ENCODE data around the gene PLCB1.
"Not testable (repeated sequence)": the region's sequence is repeated elsewhere in the genome, so short reads cannot be mapped to it uniquely, and the experiment has no call there.

Gene PLCB1

DNA sequence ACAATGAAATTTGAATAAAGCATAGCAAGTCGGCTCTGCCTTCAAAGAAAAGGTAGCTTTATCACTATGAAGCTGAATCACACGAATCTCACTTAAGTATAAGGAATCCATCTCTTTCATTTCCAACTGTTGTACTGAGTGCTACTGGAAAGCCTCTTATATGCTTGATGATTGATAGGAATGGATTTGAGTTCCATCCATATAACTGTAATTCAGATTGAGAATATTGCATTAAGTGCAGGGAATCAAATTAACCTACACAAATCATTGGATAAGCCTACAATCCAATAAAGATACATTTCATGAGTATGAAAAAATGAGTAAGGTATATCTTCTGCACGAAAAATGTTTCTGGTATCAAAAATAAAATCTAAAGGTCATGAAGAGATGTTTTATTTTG, 492.0 kb downstream of the PLCB1 start:
- H3K27me3 ChIP-seq (ENCODE audit: control insufficient read depth, insufficient read depth, low read length): no peaks in the 10 kb centered on the region
- H3K9ac ChIP-seq (ENCODE audit: low read length): no peak overlapping the region
- H3K9me3 ChIP-seq (ENCODE audit: control insufficient read depth, insufficient read depth, low read depth, low read length): no peaks in the 10 kb centered on the region
- no peaks in the 10 kb centered on the region for H3K36me3 ChIP-seq (ENCODE audit: control insufficient read depth, insufficient read depth, low read length)
- no peak overlapping the region for H3K27ac ChIP-seq (ENCODE audit: low read depth, low read length)
- no peak overlapping the region for H3K4me3 ChIP-seq (ENCODE audit: low read depth, low read length)
- H3K4me1 ChIP-seq (ENCODE audit: control insufficient read depth, insufficient read depth, low read length): no peaks in the 10 kb centered on the region

DNA sequence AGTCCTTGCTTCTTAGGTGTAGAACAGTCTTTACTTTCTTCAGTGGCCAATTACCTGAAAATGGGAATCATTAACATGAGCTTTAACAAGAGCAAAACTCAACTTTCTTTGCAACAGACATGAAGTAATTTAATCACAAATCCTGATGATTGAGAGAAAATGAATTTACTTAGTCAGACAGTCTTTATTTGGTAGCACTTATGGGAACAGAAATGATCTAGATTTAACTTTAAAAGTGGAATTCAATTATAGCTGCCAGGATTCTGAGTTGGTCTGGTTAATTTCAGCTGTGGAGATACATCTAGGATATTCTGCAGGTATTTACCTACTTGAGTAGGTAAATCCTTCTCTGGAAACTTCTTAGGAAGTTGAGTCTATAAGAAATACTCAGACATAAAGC, 492.6 kb downstream of the PLCB1 start:
- no peaks in the 10 kb centered on the region for H3K9me3 ChIP-seq (ENCODE audit: control insufficient read depth, insufficient read depth, low read depth, low read length)
- H3K36me3 ChIP-seq (ENCODE audit: control insufficient read depth, insufficient read depth, low read length): no peaks in the 10 kb centered on the region
- H3K4me3 ChIP-seq (ENCODE audit: low read depth, low read length): no peak overlapping the region
- no peaks in the 10 kb centered on the region for H3K4me1 ChIP-seq (ENCODE audit: control insufficient read depth, insufficient read depth, low read length)
- H3K27ac ChIP-seq (ENCODE audit: low read depth, low read length): no peak overlapping the region
- no peaks in the 10 kb centered on the region for H3K27me3 ChIP-seq (ENCODE audit: control insufficient read depth, insufficient read depth, low read length)
- H3K9ac ChIP-seq (ENCODE audit: low read length): no peak overlapping the region

DNA sequence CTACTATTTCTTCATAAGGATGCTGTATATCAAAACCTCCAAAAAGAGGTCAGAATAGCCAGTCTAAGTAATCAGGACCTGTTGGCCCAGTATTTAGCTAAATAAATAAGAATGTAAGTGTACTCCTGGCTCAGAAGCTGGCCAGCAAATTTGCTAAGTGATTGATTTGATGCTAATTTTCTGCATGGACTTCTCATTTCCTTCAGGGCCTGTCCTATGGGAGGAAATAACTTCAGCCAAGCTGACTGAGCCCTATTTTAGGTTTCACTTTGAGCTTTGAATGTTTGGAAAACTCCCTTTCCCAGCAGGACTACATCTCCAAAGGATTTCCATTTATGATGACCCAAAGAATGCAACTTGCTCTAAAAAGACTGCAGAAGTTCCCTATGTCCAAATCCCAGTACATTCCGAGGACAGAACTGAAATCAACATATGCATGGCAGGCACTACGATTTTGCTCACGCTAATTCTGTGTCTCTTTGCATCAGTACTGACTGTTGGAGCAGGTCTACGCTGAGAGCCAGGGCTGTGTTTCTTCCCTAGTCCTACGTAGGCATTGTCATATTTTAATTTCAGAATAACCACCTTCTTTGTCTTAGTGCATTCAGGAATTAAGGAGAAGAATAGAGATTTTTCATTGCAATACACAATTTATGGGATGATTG, 495.4 kb downstream of the PLCB1 start:
- no peaks in the 10 kb centered on the region for H3K36me3 ChIP-seq (ENCODE audit: control insufficient read depth, insufficient read depth, low read length)
- H3K9me3 ChIP-seq (ENCODE audit: control insufficient read depth, insufficient read depth, low read depth, low read length): no peaks in the 10 kb centered on the region
- H3K27me3 ChIP-seq (ENCODE audit: control insufficient read depth, insufficient read depth, low read length): no peaks in the 10 kb centered on the region
- H3K4me3 ChIP-seq (ENCODE audit: low read depth, low read length): no peak overlapping the region
- no peak overlapping the region for H3K9ac ChIP-seq (ENCODE audit: low read length)
- no peak overlapping the region for H3K27ac ChIP-seq (ENCODE audit: low read depth, low read length)
- no peaks in the 10 kb centered on the region for H3K4me1 ChIP-seq (ENCODE audit: control insufficient read depth, insufficient read depth, low read length)

DNA sequence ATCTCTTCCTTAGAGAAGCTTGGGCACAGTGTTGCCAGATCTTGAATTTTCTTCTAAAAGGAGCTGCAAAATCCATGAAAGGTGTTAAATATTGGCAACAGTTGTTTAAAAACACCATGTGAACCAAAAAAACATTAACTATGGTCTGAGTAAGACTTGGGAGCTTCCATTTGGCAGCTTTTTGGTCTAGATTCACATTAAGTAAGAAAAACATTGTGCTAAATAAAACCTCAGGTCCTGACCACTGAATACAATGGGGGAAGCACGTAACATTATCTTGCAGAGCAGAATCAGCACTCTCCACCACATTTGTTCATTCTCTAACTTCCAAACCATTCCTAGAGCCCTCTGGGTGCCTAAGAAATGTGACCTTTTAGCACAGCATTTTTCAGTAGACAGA, 499.2 kb downstream of the PLCB1 start:
- no peaks in the 10 kb centered on the region for H3K9me3 ChIP-seq (ENCODE audit: control insufficient read depth, insufficient read depth, low read depth, low read length)
- H3K4me1 ChIP-seq (ENCODE audit: control insufficient read depth, insufficient read depth, low read length): no peaks in the 10 kb centered on the region
- H3K9ac ChIP-seq (ENCODE audit: low read length): no peak overlapping the region
- H3K27me3 ChIP-seq (ENCODE audit: control insufficient read depth, insufficient read depth, low read length): no peaks in the 10 kb centered on the region
- H3K27ac ChIP-seq (ENCODE audit: low read depth, low read length): no peak overlapping the region
- no peak overlapping the region for H3K4me3 ChIP-seq (ENCODE audit: low read depth, low read length)
- no peaks in the 10 kb centered on the region for H3K36me3 ChIP-seq (ENCODE audit: control insufficient read depth, insufficient read depth, low read length)

DNA sequence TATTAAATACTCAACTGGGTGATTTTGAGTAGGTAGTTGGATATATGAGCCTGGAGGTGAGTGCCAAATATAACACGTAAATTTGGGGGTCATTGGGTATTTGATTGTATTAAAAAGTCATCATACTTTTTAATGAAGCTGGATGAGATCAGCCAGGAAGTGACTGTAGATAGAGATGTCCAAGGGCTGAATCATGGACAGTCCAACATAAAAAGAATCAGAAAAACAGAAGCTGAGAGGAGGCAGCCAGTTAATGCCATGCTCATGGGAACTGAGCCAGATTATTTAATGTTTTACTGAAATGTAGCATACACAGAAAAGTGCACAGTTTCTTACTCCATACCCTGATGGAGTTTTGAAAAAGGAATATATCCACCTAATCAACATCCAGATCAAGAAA, 501.3 kb downstream of the PLCB1 start:
- no peak overlapping the region for H3K9ac ChIP-seq (ENCODE audit: low read length)

DNA sequence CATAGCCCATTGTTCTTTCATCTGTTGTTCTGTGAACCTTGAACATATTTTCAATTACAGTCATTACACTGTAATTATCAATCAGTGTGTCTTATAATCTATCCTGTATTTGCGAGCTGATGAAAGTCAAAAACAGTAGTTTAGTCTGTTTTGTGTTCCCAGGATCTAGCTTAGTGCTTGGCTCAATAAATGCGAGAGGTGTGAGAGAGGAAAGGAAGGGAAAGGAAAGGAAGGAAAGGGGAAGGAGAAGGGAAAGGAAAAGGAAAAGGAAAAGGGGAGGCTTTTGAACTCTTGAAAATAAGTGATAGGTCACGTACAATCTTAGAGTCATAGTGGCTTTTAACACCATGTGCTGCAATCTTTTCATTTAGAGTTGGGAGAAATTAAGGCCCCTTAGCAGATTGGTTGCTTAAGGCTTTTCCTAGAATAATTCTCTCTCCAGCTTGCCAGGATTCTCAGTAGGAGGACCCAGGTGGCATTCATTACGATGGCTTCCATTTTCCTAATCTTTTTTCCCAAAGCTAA, 503.0 kb downstream of the PLCB1 start:
- Histone ChIP-seq H3K4me3 (ENCODE audit: low read depth, low read length) (no peak overlapping the region), H3K9me3 (ENCODE audit: control insufficient read depth, insufficient read depth, low read depth, low read length) (no peaks in the 10 kb centered on the region), H3K27me3 (ENCODE audit: control insufficient read depth, insufficient read depth, low read length) (no peaks in the 10 kb centered on the region), H3K9ac (ENCODE audit: low read length) (no peak overlapping the region), H3K4me1 (ENCODE audit: control insufficient read depth, insufficient read depth, low read length) (no peaks in the 10 kb centered on the region), H3K36me3 (ENCODE audit: control insufficient read depth, insufficient read depth, low read length) (no peaks in the 10 kb centered on the region), H3K27ac (ENCODE audit: low read depth, low read length) (no peak overlapping the region)

More for the DNA sequence above, 501.3 kb downstream of the PLCB1 start:
- Histone ChIP-seq H3K9me3 (ENCODE audit: control insufficient read depth, insufficient read depth, low read depth, low read length) (no peaks in the 10 kb centered on the region), H3K4me3 (ENCODE audit: low read depth, low read length) (no peak overlapping the region), H3K27ac (ENCODE audit: low read depth, low read length) (no peak overlapping the region), H3K27me3 (ENCODE audit: control insufficient read depth, insufficient read depth, low read length) (no peaks in the 10 kb centered on the region), H3K36me3 (ENCODE audit: control insufficient read depth, insufficient read depth, low read length) (no peaks in the 10 kb centered on the region), H3K4me1 (ENCODE audit: control insufficient read depth, insufficient read depth, low read length) (no peaks in the 10 kb centered on the region)

GRCh38 chr20:8635837-8636236, 503.8 kb downstream of the PLCB1 start:
- Histone ChIP-seq H3K9me3 (ENCODE audit: control insufficient read depth, insufficient read depth, low read depth, low read length) (no peaks in the 10 kb centered on the region), H3K4me1 (ENCODE audit: control insufficient read depth, insufficient read depth, low read length) (no peaks in the 10 kb centered on the region), H3K9ac (ENCODE audit: low read length) (no peak overlapping the region), H3K27me3 (ENCODE audit: control insufficient read depth, insufficient read depth, low read length) (no peaks in the 10 kb centered on the region), H3K36me3 (ENCODE audit: control insufficient read depth, insufficient read depth, low read length) (no peaks in the 10 kb centered on the region), H3K4me3 (ENCODE audit: low read depth, low read length) (no peak overlapping the region), H3K27ac (ENCODE audit: low read depth, low read length) (no peak overlapping the region)

- Histone ChIP-seq H3K36me3 (ENCODE audit: control insufficient read depth, insufficient read depth, low read length) (no peaks in the 10 kb centered on the region), H3K9ac (ENCODE audit: low read length) (no peak overlapping the region), H3K27me3 (ENCODE audit: control insufficient read depth, insufficient read depth, low read length) (no peaks in the 10 kb centered on the region), H3K4me1 (ENCODE audit: control insufficient read depth, insufficient read depth, low read length) (no peaks in the 10 kb centered on the region), H3K9me3 (ENCODE audit: control insufficient read depth, insufficient read depth, low read depth, low read length) (peaks cover 6% of the 10 kb centered on the region; the same call in 1 of the 2 replicates), H3K4me3 (ENCODE audit: low read depth, low read length) (no peak overlapping the region), H3K27ac (ENCODE audit: low read depth, low read length) (no peak overlapping the region)
These were observed 507.2 kb downstream of the PLCB1 start for GRCh38 chr20:8639112-8639778.

GRCh38 chr20:8640461-8640860, 508.4 kb downstream of the PLCB1 start:
- Histone ChIP-seq H3K4me3 (ENCODE audit: low read depth, low read length) (no peak overlapping the region), H3K9me3 (ENCODE audit: control insufficient read depth, insufficient read depth, low read depth, low read length) (peaks cover 6% of the 10 kb centered on the region; the same call in 1 of the 2 replicates), H3K27me3 (ENCODE audit: control insufficient read depth, insufficient read depth, low read length) (no peaks in the 10 kb centered on the region)

DNA sequence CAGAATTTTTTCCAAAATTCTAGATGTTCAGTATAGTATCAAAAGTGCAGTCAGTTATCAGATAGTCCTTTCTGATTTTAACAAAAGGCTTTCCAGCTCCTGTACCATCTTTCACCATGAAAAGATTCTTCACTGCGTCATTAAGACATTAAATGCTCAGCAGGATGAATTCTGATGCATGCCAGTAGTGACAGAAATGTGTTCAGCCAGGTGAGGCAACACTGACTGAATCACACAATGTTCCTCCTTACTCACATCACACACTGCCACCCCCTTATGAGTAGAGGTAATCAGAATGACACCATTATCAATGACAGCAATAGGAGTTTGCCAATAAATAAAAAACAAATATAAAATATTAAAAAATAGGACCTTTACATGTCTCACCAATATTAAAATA, 510.2 kb downstream of the PLCB1 start:
- H3K27me3 ChIP-seq (ENCODE audit: control insufficient read depth, insufficient read depth, low read length): no peaks in the 10 kb centered on the region
- H3K36me3 ChIP-seq (ENCODE audit: control insufficient read depth, insufficient read depth, low read length): 0 out of 2 replicates have a peak, but pooled peaks cover 5% of the 10 kb centered on the region
- no peak overlapping the region for H3K4me3 ChIP-seq (ENCODE audit: low read depth, low read length)
- no peak overlapping the region for H3K9ac ChIP-seq (ENCODE audit: low read length)
- H3K27ac ChIP-seq (ENCODE audit: low read depth, low read length): no peak overlapping the region
- no peaks in the 10 kb centered on the region for H3K4me1 ChIP-seq (ENCODE audit: control insufficient read depth, insufficient read depth, low read length)
- peaks cover 6% of the 10 kb centered on the region; the same call in 1 of the 2 replicates for H3K9me3 ChIP-seq (ENCODE audit: control insufficient read depth, insufficient read depth, low read depth, low read length)

More at GRCh38 chr20:8640461-8640860, 508.4 kb downstream of the PLCB1 start:
- no peak overlapping the region for H3K9ac ChIP-seq (ENCODE audit: low read length)
- no peaks in the 10 kb centered on the region for H3K4me1 ChIP-seq (ENCODE audit: control insufficient read depth, insufficient read depth, low read length)
- no peaks in the 10 kb centered on the region for H3K36me3 ChIP-seq (ENCODE audit: control insufficient read depth, insufficient read depth, low read length)
- no peak overlapping the region for H3K27ac ChIP-seq (ENCODE audit: low read depth, low read length)

GRCh38 chr20:8644468-8644867, 512.4 kb downstream of the PLCB1 start:
- not testable (repeated sequence) for H3K27ac ChIP-seq (ENCODE audit: low read depth, low read length); H3K9ac ChIP-seq (ENCODE audit: low read length); H3K27me3 ChIP-seq (ENCODE audit: control insufficient read depth, insufficient read depth, low read length); H3K36me3 ChIP-seq (ENCODE audit: control insufficient read depth, insufficient read depth, low read length); H3K4me1 ChIP-seq (ENCODE audit: control insufficient read depth, insufficient read depth, low read length); H3K4me3 ChIP-seq (ENCODE audit: low read depth, low read length); H3K9me3 ChIP-seq (ENCODE audit: control insufficient read depth, insufficient read depth, low read depth, low read length)

Measured in HUES6 (cell line).